Measurements from ENCODE around the gene GID8. TPM values are rescaled to one million over a fixed set of nuclear protein-coding genes. Genes with fewer than 3 reads are reported as not detected.
A peak's percentile ranks its signal among the peaks of the same experiment; 100 is the strongest.

The GID8 gene
- total RNA-seq, 2 donors from 2014 or later, result 30.7 to 37.7 TPM

DNA sequence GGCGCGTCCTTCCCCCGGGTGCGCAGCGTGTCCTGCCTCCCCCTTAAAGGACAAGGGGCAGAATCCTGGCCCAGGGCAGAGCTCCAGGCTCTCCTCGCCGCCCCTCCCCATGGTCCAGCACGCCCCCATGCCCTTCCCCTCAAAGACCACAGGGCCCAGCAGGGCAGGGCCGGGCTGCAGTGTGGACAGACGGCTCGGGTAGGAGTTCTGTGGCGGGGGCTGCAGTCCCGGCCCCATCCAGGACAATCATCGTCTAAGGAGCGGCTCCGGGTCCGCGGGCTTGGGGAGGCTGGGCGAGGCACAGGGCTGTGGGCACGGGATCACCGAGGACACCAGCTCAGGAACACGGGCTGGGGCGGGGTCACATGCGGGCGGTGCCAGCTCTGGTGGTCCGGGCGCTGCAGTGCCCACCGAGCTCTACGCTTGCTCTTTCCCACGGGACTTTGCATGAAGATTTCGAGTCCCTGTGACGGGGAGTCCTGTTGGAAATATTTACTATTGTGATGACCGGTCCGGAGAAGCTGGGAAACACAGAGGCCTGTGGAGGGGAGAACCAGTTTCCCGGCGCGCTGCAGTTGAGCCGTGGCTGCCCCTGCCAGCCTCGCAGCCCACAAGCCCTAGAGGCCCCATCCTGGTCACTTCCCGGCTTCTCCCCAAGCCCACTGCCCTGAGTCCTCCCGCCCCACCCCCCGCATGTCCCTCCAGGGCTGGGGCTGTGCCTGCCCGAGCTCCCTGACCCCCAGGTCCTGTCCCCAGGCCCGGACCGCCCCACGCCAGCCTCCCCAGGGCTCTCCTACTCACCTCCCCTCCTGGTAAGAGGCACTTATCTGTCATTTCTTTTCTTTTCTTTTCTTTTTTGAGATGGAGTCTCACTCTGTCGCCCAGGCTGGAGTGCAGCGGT lies 35.1 kb downstream of the GID8 start:
- DNase-seq (no peak), ATAC-seq (no peak)
- intact Hi-C loops (cut with DNase I, micrococcal nuclease), result no loop called here

DNA sequence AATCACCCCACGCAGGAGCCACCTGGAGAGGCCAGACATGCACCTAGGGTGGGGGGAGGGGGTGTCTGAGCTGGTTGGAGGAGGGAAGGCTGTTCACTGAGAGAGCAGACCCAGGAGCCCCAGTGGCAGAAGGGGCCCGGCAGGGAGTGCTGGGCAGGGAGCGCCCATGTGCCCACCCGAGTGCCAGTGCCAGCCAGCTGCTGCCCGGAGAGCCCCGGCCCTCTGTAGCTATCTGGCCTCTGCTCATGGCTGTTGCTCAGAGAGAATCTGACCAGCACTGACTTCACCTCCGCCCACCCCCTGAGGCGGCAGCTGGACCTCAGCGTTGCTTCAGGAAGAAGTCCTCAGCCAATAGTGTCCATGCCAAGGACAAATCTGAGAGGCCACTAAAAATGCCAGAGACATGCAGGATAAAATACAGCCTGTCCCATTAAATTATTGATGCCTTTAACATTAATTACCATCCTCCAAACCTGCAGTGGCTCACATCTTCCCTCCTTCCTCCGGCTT lies 37.4 kb downstream of the GID8 start:
- DNase-seq (no peak), ATAC-seq (no peak)
- intact Hi-C loops (cut with DNase I, micrococcal nuclease), result no loop called here

DNA sequence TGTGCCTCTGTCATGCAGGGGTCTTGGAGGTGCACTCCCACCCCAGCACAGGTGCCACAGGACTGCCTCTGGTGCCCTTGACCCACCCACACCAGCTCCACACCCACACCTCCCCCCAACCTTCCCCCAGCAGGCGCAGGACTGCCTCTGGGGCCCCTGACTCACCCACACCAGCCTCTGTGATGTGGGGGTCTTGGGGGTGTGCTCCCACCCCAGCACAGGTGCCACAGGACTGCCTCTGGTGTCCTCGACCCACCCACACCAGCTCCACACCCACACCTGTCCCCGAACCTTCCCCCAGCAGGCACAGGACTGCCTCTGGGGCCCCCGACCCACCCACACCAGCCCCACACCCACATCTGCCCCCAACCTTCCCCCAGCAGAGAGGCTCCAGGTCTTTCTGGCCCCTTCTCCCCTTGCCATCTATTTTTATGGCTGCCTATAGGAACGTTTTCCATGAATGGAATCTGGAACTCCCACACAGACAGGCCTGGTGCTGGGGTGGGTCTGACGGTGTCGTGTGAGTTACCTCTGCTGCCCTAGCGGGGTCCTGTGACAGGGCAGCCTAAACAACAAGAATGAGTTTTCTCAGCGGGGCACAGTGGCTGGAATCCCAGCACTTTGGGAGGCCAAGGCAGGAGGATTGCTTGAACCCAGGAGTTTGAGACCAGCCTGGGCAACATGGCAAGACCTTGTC lies 38.0 kb downstream of the GID8 start:
- intact Hi-C loops (cut with DNase I, micrococcal nuclease), result no loop called here
- DNase-seq, result no peak
- ATAC-seq, result no peak

DNA sequence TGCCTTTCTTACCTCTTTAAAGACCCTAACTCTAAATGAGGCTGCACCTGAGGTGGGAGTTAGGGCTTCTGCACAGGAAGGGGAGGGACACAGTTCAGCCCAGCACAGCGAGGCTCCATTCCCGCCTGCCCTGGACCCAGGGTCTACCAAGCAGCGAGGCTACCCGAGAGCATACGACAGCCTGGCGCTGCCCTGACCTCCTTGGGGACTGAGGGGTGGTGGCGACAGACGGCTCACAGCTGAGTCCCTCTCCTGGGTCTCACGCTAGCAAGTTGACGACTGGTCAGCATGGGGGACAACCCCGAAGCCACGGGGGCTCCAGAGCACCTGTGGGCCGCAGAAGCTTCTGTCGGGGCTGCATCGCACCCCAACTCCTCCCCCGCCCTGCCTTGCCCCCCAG lies 38.9 kb downstream of the GID8 start:
- DNase-seq, result no peak
- no peak for ATAC-seq
- intact Hi-C loops (cut with DNase I, micrococcal nuclease), result no loop called here

DNA sequence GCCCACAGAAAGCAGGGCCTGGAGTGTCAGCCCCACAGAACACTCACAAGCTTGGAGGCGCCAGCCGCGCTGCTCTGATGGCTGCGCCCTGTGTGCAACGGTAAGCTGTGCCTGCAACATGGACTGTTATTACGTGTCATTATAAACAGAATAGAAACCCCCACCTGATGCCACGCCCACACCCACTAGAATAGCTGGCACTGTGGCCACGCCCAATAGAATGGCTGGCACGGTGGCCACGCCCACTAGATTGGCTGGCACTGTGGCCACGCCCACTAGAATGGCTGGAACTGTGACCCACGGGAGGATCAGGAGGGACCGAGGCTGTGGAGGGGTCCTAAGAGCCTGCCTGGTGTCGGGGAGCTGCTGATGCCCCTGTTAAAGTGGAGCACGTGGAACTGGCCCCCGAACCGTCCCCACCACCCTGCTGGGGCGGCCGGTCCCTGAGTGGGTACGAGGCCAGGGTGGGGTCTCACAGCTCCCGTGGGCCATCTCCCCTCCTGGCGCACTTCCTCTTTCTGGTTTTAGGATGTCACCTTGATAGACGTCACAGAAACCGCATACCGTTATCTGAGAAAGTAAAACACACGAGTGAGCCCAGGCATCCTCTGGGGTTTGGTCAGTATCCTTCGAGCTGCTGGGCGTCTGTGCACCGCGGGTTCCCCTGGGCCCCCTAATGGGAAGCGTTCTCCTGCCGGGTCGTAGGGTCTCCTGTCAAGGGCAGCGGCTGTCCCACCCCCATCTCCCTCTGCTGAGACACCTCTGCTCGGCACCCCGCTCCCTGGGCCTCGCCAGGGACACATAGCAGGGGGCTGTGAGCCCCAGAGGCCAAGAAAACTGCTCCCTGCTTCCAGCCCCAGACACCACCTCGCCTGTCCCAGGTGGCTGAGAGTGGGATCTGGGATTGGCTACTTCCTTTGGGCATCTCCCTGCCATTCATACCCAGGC lies 39.9 kb downstream of the GID8 start:
- peak; percentile 53 to 81 for DNase-seq
- peak; percentile 79 for ATAC-seq
- intact Hi-C loops (cut with DNase I, micrococcal nuclease), result no loop called here

DNA sequence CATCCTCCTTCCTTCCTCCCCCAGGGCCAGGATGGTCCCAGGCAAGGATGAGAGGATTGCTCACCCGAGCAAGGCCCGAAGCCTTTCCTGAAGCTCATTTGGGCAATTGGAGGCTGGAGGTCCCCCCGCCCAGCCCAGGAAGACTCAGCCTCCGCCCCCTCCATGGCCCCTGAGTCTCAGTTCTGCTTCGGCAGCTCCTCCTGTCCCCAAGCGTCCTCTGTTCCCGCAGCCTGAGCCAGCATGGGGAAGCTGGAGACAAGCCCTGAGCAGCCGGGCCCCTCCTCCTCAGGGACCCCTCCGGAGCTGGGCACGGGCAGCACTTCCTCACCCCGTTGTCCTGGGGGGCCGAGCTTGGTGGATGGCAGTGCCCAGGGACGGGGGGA lies 40.6 kb downstream of the GID8 start:
- ATAC-seq, result no peak
- no peak for DNase-seq
- intact Hi-C loops (cut with DNase I, micrococcal nuclease), result no loop called here

DNA sequence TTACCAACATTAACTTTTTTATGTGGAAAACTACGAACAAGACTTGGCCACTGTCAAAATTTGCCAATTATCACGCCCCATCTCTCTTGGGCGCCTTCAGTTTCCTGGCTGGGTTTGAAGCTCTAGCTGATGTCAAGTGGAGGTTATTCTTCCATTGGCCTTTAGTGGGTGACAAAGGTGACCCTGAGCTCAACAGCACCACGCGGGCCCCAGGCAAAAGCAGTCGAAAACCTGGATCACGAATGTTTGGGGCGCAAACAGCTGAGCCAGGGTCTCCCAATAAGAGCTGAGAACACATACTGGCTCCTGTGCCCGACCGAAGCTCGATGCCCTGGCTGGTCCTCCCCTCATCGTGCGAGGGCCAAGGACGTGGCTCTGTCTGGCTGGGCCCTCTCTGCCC lies 41.4 kb downstream of the GID8 start:
- no peak for ATAC-seq
- no peak for DNase-seq
- intact Hi-C loops (cut with DNase I, micrococcal nuclease), result no loop called here

DNA sequence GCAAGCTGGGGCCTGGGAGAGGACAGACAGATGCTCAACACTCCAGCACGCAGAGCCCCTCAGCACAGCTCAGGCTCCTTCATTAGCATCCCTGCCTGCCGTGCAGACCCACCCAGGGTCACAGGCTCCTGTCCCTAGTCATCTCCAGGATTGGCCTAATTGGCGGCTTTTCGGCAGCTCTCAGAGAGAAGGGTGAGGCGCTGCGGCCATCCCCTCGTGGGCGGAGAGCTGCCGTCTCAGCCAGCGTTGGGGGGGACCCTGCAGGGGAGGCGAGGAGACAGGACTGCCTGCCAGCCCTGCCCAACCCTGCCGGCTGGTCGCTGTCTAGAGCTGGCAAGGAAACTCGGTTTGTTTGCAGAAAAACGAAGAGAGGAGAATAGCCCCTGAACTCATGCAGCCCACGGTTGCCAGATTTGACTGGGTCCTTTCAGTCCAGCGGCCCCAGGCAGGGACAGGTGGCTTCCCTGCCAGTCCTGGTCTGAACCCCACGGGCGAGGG lies 42.0 kb downstream of the GID8 start:
- ATAC-seq, result no peak

DNA sequence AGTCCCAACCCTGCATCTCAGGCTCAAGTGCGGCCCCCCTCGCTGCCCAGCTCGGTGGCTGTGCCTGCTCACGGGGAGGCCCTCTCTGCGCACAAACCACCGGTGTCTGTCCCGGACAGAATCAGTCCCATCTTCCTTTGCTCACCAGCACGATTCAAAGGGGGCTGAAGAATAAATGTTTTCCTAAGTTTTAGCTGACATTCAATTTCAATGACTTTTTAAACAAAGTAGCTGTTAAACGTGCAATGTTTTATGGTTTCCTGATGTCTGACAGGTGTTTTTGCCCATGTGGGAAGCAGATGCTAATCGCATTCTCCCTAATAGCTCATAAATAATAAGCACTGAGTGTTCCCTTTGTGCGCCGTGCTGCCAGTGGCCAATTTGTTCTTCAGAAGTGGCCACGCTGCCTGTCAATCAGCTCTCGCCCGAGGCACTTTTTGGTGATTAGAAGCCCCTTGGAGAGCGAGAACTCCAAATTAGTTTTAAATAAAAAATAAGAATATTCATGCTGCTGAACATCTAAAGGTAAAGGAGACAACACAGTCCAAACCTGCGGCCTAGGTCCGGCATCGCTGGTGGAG lies 42.5 kb downstream of the GID8 start:
- intact Hi-C loops (cut with DNase I, micrococcal nuclease), result no loop called here

More for the DNA sequence above, 42.0 kb downstream of the GID8 start:
- intact Hi-C loops (cut with DNase I, micrococcal nuclease), result no loop called here
- no peak for DNase-seq

DNA sequence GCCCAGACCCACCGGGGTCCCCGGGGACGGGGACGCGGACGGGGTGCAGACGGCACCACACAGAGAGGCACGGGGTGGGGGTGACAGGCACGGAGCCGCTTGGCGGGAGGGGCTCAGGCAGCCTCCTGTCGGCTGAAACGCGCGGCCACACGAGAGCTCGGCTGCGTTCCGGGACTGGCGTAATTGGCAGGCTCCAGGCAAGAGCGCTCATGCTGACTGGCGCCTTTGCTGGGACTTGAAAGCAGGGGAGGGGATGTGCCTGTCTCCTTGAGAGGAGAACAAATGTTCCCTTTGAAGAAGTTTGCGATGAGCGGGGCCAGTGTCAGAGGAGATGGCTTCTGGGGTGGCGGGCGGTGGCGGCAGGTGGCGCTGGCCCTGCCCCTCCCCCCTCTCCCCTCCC lies 43.0 kb downstream of the GID8 start:
- ATAC-seq, result no peak
- DNase-seq, result no peak
- intact Hi-C loops (cut with DNase I, micrococcal nuclease), result no loop called here

More for the DNA sequence above, 42.5 kb downstream of the GID8 start:
- DNase-seq, result no peak
- no peak for ATAC-seq

DNA sequence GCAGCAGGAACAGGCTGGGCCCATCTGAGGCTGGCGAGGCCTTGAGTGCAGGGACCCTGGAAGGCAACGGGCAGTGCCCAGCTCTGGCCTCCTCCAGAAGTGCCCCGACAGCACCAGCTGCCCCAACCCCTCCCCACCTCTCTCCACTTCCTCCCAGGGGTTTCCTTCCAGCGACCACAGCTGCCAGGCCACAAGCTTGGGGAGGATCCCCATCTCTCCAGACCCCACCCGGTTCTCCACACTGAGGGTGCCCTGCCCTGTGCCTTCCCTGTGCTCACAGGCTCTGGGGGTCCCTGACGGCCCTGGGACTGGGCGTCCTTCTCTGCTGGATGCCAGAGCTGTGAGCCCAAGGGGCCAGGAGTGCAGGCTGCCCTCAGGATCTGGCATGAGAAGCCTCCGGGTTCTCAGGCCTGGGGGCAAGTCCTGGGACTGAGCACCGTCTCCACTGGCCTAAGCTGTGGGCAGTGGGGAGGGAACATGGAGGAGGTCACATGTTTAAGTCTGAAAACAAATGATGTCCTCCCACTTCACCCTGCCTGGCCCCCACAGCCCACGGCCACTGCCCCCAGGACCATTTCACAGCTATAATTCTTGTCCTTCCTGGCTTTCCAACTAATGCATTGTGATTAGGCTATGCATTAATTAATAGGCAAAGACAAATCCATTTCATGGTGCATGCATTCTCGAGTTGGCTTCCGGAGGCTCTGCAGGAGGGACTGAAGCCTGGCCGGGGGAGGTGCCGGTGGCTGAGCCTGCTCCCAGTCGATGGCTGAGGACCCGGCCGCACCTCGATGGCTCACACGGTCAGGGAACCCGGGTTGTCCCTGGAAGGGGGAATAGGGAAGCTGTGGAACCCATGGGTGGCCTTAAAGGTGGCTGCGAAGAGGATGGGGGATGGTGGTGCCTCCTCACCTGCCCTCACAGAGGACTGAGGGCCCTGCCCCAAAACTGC lies 44.5 kb downstream of the GID8 start:
- no peak for DNase-seq
- intact Hi-C loops (cut with DNase I, micrococcal nuclease), result no loop called here
- ATAC-seq, result no peak

DNA sequence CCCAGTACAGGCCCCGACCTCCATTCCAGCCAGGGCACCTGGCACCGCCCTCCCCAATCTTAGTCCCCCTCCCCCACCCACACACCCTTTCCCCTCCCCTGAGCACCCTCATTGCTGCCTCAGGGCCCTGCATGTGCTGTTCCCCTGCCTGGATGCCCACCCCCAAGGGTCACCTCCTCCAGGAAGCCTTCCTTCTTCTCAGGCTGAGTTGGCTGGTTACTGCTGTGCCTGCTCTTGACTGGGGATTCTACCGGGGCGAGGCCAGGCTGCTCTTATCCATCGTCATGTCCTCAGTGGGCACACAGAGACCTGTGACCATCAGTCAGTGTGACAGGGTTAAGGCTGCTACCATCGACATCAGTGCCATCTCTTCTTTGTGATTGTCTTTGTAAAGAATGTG lies 45.3 kb downstream of the GID8 start:
- no peak for ATAC-seq

DNA sequence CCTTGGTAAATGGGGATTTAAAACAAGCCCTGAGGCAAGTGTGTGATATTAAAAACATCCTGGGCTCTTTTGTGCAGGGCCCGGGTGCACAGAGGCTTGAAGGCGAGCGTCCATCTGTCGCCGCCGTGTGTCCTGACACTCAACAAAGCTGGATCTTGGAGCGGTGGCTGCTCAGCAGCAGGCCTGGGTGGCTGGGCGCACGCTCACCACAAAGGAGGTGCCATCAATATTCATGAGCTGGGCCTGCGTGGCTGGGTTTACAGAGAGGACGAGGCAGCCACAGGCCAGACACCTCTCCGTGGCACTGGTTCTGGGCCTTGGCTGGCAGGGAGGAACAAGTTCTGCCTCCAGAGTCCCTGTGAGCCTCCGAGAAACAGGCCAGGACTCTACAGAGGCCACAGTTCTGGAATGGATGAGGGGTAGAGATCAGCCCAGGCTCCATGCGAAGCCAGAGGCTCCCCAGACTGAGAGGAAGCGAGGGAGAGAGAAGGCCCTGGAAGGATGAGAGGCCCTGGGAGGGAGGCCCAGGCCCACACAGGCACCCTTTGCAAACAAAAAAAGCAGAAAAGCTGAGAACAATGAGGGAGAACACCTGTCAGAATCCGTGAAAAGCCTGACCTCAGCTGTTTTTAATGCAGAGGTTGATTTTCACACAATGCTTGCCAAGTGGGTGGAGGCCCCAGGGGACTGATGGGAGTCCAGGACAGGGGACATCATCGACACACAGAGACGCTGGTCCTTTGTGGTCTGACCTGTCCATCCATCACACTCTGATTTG lies 46.9 kb downstream of the GID8 start:
- intact Hi-C loops (cut with DNase I, micrococcal nuclease), result no loop called here
- DNase-seq (no peak), ATAC-seq (no peak)

More for the DNA sequence above, 45.3 kb downstream of the GID8 start:
- intact Hi-C loops (cut with DNase I, micrococcal nuclease), result no loop called here
- no peak for DNase-seq

DNA sequence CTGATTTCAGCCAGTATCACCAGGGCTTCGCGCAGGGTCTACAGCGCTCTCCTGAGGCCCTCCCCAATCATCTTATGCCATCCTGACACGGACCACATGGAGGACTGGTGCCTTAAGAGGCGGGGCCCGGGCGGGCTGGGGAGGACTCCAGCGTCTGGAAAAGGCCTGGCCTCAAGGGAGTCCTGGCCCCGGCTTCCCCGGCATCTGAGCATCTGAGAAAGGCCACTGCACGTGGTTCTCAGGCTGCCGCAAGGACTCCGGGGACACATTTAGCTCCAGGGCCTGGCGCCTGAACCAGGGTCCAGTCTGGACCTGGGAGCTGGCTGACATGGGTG lies 47.5 kb downstream of the GID8 start:
- intact Hi-C loops (cut with DNase I, micrococcal nuclease), result no loop called here
- ATAC-seq, result no peak
- no peak for DNase-seq

DNA sequence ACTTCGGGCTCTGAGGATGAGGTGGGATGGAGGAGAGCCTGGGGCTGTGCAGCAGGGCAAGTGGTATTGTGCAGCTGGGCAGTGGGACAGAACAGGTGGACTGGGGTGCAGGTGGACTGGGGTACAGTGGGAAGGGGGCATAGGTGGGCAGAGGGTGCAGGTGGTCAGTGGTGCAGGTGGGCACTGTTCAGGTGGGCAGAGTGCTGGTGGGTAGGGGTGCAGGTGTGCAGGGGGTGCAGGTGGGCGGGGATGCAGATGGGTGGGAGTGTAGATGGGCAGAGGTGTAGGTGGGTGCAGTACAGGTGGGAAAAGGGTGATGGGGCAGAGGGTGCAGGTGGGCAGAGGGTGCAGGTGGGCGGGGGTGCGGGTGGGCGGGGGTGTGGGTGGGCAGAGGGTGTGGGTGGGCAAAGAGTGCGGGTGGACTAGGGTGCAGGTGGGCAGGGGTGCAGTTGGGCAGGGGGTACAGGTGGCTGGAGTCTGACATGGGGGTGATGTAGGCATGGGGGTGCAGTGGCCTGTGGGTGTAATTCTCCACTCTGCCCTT lies 48.4 kb downstream of the GID8 start:
- intact Hi-C loops (cut with DNase I, micrococcal nuclease), result no loop called here
- ATAC-seq, result no peak
- no peak for DNase-seq

DNA sequence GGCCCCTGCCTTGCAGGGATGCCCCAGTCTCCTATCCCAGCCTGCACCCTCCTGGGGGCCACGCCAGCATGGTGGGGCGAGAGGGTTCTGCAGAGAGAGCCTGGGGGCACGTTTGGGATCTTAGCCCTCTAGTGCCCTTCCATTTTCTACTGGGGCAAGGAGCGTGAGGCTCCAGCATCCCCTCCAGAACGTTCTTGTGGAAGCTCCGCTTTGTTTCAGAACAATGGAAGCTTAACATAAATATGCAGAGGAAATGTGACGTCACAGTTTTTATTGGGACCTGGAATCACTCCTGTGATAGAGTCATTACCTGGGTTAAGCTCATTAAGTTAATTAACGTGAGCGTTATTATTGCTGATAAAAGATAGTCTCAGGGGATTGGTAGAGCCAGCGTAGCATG lies 49.2 kb downstream of the GID8 start:
- intact Hi-C loops (cut with DNase I, micrococcal nuclease), result no loop called here
- DNase-seq (no peak), ATAC-seq (no peak)

DNA sequence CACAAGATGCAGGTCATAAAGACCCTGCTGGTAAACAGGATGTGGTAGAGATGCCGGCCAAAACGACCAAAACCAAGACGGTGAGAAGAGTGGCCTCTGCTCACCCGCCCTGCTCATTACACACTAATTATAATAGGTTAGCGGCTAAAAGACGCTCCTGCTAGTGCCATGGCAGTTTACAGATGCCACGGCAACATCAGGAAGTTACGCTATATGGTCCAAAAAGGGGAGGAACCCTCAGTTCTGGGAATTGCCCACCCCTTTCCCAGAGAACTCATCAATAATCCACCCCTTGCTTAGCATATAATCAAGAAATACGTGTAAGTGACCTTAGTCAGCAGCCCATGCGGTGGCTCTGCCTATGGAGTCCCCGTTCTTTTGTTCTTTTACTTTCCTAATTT lies 51.3 kb downstream of the GID8 start:
- ATAC-seq (no peak), DNase-seq (no peak)
- intact Hi-C loops (cut with DNase I, micrococcal nuclease), result no loop called here
